AG09309 (cell line): ENCODE data around the gene ALDH1A3.

Experiments
- DNase-seq: peaks from one replicate; pipeline ENCODE4 v3.0.0-alpha.2; 2010; ENCODE audit warnings: low read depth
- H3K4me3 ChIP-seq: 2 replicates; pipeline ENCODE4 v1.5.1; 2011; ENCODE audit warnings: mild to moderate bottlenecking, low read depth, low read length, moderate library complexity; ENCODE audit not compliant: control insufficient read depth
- CTCF ChIP-seq: IDR thresholded peaks from 2 replicates; pipeline ENCODE4 v1.5.1; 2011; ENCODE audit warnings: mild to moderate bottlenecking, low read depth, low read length, inconsistent platforms; ENCODE audit not compliant: insufficient read depth, control insufficient read depth; ENCODE audit errors: missing control alignments

Gene ALDH1A3

DNA sequence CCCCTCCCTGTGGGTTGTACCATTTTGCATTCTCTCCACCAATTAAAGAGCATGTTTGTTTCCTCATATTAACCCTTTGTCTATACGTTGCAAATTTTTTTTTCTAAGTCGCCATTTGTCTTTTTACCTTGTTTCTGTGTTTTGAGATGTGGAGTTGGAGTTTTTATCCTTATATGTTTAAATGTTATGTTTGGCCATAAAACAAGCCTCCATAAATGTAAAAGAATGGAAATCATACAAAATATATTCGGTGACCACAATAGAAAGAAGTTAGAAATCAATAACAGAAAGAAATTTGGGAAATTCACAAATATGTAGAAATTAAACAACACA lies 68.8 kb downstream of the ALDH1A3 start:
- DNase-seq: no peak
- TF ChIP-seq CTCF: no peak
- H3K4me3 ChIP-seq: no peak overlapping the region

DNA sequence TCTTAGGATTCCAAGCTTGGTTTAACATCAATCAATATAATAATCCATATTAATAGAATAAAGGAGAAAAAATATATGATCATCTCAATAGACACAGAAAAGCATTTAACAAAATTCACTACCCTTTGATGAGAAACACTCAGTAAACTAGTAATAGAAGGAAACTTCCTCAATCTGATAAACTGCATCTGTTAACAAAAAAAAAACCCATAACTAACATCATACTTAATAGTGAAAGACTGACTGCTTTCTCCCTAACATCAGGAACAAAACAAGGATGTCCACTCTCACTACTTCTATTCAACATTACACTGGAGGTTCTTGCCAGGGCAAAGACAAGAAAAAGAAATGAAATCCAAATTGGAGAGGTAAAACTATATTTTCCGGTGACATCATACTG lies 70.1 kb downstream of the ALDH1A3 start:
- no peak for DNase-seq
- no peak for TF ChIP-seq CTCF
- H3K4me3 ChIP-seq: no peak overlapping the region

GRCh38 chr15:100951965-100952364 lies 72.3 kb downstream of the ALDH1A3 start:
- TF ChIP-seq CTCF: no peak
- no peak for DNase-seq
- no peak overlapping the region for H3K4me3 ChIP-seq

- no peak for DNase-seq
- no peak for TF ChIP-seq CTCF
- no peak overlapping the region for H3K4me3 ChIP-seq
Observed at GRCh38 chr15:100952566-100952965, 72.9 kb downstream of the ALDH1A3 start.

DNA sequence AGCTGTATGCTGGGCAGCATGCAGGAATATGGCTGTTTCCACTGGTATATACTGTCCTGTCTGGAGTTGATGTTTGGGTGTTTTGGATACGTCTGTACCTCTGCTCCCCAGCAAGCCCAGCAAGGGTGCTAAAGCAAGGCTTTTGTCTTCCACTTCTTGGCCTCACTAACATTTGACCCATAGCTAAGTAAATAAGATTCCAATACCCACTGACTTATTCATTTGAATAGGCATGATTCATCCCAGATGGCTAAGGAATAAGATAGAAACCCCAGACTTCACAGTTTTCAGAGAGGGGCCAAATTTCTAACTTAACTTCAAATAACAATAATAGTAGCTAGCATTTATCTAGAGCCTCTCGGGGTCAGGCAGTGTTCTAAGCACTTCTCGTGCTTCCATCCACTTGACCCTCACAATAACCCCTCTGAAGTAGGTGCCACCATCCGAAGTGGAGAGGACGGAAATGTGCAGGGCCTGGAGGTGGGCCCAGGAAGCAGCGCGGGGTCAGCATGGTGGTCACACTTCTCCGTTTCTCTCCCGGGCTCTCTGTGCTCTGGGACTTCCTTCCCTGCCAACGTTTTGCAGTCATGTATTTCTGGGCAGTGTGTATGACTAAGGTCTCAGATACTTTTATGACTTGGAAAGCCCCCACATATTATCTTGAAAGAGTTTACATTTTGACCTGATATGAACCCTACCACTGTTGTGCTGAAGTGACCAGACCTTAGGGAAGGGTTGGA lies 78.9 kb downstream of the ALDH1A3 start:
- no peak overlapping the region for H3K4me3 ChIP-seq
- DNase-seq: no peak
- no peak for TF ChIP-seq CTCF

DNA sequence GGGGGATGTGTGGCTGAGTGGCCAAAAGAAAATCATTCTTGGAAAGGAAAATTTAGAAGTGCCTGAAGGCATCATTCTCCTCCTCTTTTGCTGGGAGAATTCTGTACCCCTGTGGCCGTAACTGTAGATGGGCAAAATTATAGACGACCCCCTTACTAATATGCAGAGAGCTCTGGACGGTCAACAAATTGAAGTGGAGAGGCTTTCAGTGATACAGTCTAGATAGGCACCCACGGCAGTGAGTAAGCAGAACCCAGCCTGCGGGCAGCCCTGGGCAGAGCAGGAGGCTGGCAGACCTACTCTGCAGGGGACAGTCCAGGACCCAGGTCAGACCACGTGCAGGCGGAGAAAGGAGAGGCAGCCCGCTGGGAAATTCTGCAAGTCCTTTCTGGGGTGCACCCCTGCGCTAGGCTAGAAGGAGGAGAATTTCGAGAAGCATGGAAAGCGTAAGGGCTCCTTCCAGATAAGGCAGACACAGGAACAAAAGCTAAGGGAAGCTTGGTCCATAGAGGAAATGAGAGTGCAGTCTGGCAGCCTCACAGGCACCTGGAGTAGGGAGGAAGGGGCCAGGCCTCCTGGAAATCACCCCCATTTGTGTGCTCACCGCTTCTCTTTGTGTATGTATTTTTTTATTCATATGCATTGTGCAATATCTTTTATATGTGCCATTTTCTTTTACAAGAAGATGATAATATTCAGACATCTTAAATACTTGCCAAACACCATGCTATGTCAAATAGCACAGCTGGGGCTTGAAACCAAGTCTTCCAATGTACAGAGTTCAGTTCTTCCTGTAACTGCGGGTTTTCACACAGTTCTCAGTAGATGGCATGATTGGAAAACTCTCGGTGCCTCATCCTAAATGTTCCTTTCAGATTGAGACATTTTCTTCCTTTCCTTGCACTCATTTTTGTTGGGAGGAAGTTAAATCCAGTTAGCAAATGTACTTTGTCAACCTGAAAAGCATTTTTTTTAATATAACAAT lies 79.7 kb downstream of the ALDH1A3 start:
- no peak overlapping the region for H3K4me3 ChIP-seq
- no peak for DNase-seq
- TF ChIP-seq CTCF: no peak
